ENCODE measurements around the gene HIF3A. TPM values are rescaled to one million over a fixed set of nuclear protein-coding genes. Genes with fewer than 3 reads are reported as not detected.
"Not testable (repeated sequence)": the region's sequence is repeated elsewhere in the genome, so short reads cannot be mapped to it uniquely, and the experiment has no call there.

Gene HIF3A
- polyA plus RNA-seq, 4 donors = 29.8 to 43.2 (median 37.2) TPM

DNA sequence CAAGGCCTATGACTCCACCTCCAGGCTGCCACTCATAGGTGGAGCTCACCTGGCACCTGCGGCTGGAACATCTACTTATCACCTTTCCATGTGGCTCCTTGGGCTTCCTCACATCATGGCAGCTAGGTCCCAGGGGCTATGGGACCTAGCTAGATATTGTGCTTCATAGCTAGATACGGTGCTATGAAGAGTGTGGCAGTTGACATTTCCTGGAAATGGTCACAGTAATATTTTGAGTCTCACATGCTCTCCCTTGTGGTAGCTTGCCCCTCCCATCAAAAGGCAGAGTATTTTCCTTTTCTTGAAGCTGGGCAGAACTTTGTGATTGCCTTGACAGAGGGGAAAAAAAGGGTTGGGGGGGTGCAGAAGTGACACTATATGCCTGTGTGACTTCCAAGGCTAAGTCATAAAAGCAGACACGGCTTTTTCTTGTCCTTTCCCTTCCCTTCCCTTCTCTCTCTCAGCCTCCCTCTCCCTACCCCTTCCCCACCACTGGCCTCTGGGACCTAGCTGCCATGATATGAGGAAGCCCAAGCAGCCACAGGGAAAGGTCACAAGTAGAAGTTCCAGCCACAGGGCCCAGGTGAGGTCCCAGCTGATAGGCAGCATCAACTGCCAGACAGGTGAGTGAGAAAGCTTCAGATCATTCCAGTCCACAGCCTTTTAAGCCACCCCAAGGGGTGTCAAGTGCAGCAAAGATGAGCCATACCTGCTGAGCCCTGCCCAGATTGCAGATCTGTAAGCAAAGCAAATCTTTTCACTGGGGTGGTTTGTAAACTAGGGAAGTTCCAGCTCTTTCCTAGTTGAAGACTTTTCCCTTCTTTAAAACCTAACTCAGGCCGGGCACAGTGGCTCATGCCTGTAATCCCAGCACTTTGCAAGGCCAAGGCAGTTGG lies 6.9 kb upstream of the HIF3A start:
- DNase-seq (ENCODE audit: low read depth in 4 of 4, low spot score in 3 of 4) = no peak

DNA sequence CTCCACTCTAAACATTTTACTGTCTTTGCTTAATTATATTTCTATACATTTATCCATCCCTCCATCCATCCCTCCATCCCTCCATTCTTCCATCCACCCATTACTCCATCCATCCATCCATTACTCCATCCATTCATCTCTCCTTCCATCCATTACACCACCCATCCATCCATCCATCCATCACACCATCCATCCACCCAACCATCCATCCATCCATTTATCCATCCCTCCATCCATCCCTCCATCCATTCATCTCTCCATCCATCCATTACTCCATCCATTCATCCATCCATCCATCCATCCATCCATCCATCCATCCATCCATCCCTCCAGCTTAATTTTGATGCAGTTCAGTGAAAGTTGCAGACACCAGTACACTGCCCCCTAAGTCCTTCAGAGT lies 5.0 kb upstream of the HIF3A start:
- no peak for DNase-seq (ENCODE audit: low read depth in 4 of 4, low spot score in 3 of 4)

DNA sequence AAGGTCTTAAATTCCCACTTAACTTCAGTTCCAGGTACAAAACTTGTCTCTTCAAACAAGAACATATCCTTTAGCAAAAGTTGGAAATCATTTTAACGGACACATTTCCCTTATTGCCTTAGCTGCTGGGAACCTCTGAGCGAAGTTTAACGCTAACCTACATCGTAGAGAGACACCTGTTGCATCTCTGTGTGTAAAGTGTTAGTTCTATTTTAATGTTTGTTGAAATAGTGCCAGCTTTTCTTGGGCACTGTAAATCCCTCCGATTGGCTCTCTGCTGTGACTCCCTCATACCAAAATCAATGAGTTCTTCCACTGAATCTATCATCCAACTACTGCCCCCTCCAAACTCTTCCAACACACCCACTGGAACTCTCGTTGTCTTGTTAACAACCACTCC lies 2.3 kb upstream of the HIF3A start:
- no peak for DNase-seq (ENCODE audit: low read depth in 4 of 4, low spot score in 3 of 4)

DNA sequence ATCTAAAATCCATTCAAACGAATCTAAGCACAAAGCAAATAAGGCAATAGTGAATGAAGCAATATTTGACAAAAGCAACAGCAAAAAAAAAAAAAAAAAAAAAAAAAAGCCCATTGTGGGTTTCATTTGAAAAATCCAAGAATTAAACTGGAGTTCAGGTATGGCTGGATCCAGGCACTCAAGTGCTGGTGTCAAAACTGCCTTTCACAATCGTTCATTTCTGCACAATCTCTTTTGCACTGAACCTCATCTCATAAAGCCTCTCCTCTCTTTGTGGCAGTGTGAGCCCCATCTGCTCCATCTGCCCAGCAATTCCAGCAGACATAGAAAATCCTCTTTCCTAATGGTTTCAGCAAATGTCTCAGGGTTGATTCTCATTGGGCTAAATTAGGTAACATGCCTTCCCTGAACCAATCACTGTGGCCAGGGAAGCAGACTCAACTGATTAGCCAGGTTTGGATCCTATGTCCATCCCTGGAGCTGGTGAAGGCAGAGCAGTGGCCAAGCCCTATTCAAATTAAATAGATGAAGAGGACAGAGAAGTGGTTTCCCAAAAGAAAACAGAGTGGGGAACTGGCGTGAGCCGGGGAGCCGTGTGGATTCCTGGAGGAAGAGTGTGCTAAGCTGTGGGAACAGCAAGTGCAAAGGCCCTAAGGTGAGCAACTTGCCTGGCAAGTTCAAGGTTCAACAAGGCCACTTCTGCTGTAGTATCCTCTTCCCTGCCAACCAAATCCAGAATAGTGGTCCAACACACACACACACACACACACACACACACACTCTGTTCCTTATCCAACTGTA lies 1.2 kb upstream of the HIF3A start:
- DNase-seq (ENCODE audit: low read depth in 4 of 4, low spot score in 3 of 4) = no peak

DNA sequence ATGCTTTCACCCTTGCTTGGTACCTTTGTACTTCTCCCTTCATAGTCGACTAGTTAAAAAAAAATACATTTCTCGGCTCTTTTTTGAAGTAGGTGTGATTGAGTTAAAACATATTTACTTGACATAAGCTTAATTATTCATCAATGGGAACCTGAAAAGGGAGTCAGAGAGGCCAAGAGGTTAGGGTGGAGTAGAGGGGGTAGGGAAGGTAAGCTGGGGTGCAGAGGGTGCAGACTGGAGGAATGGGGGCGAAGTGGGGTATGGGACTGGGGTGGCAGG lies 701 bp upstream of the HIF3A start:
- no peak for DNase-seq (ENCODE audit: low read depth in 4 of 4, low spot score in 3 of 4)

DNA sequence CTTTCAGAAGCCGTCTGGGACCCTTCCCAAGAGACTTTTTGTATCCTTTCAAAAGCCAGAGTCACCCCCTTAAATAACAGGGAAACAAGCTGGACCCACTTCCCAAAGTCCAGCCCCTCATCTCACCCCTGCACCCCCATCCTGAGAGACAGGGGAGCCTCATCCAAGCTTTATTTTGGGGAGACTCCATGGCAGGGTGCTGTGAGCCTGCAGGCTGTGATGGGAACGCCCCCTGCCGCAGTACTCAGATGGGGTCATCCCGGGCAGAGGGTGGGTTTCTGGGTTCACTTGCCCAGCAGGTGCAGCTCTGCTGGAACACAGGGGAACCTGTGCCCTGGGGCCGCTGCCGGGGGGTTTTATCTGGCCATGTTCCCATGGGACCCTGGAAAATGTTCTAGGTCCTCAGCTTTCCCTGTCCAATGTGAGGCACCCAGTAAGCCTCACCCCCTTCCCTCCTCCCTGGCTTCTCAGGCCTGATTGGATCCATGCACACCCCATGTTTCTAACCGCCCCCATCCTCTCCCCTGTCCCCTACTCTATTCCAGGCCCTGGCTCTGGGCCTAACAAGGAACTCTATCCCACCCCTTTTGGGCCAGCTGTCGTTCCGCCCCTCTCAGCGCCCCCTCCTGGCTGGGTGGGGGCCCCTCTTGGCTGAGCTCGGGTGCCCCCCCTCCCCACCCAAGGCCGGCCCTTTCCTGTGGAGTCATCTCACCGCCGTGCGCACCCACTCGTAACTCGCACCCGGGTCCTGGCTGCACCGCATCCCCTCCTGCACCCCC lies 1.0 kb downstream of the HIF3A start:
- no peak for DNase-seq (ENCODE audit: low read depth in 4 of 4, low spot score in 3 of 4)

DNA sequence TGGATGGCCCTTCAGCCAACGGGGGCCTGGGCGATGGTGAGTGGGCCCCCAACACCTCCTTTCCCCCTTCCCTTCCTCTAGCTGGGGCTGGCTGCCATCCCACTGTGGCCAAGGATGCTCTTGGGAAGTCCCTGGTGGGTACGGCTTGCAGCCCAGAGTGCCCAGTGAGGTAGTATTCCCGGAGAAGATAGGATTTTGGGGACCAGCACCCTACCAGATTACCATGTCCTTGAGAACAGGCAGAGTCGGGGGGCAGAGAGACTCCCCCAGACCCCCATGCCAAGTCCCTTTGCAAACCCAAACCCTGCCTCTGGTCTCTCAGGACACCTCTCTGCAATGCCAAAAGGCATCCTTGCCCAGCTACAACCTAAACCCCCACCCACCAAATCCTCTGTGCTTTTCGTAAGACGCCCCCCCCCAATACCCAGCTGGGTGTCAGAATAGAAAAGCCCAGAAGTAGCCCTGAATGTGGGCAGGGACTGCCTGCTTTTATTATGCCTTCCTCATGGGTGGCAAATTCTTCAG lies 1.7 kb downstream of the HIF3A start:
- no peak for DNase-seq (ENCODE audit: low read depth in 4 of 4, low spot score in 3 of 4)

DNA sequence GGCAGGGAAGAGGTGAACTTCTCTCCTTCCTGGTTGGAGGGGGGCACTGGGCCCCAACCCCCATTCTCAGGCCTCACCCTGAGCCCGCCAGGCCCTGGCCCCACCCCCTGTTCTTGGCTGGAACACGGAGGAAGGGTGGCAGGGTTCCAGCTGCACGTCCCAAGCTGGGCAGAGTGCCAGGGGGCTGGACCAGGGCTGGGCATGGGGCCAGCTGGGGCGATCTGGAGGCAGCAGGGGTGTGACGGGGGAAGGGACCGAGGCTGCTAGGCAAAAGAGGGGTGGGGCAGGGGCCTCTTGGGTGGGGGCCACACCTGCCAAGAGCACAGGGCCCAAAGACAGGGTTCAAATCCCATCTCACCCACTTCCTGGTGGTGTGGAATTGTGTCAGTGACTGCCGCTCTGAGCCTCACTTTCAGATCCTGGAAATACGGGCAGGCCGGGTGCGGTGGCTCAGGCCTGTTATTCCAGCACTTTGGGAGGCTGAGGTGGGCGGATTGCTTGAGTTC lies 2.2 kb downstream of the HIF3A start:
- DNase-seq (ENCODE audit: low read depth in 4 of 4, low spot score in 3 of 4) = peak; percentile 84 to 87 (median 86)

DNA sequence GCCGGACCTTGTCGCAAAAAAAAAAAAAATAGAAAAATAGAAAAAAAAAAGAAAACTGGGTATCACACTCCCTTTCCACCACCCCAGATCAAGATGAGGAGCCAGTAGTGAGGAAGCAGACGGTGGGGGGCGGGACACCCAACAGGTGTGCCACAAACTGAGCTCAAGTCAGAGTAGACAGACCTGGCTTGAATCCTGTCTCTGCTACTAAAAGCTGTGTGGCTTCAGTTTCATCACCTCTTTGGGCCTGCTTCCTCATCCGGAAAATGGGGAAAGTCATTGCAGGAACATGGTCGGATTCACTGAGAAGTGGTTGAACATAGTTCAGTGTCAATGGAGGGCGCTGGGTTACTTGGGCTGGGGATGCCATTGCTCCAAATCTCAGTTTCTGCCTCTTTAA lies 2.9 kb downstream of the HIF3A start:
- no peak for DNase-seq (ENCODE audit: low read depth in 4 of 4, low spot score in 3 of 4)

DNA sequence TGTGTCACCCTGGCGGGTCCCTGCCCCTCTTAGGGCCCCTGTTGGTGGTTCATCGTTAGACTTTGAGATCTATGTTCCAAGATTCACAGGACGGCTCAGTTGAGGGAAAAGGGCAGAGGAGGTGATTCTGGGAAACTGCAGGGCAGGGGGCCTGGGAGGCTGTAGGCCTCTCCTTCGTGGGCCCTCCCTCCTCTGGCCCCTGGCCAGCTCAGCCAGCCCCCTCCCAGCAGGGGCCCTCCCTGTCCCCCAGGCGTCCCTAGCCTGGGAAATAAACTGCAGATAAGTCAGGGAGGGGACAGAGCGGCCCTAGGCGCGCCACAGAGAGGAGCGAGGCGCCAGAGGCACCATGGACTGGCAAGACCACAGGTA lies 6.5 kb downstream of the HIF3A start:
- no peak for DNase-seq (ENCODE audit: low read depth in 4 of 4, low spot score in 3 of 4)

DNA sequence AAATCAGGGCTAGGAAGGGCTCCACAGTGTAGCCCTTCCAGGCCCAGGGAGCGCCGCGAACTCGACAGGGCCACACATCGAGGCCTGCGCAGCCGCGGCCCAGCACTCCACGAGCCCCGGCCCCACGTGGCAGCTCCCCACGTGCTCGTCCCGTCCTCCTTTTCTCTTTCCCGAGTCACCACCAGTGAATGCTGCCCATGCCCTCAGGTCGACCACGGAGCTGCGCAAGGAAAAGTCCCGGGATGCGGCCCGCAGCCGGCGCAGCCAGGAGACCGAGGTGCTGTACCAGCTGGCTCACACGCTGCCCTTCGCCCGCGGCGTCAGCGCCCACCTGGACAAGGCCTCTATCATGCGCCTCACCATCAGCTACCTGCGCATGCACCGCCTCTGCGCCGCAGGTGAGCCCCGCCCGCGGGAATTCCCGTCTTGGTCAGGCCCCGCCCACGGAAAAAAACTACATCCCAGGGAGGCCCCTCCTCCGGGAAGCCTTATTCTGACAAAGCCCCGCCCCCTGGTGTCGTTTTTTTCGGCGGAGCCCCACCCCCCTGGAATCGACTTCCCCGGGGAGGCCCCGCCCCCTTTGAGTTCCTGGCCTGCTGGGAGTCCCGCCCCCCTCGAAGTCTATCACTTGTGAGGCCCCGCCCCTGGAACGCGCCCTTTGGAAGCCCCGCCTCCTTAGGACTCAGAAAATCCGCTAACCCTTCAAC lies 7.0 kb downstream of the HIF3A start:
- DNase-seq (ENCODE audit: low read depth in 4 of 4, low spot score in 3 of 4) = peak in 2 of 4 donors; percentile 41 to 61

DNA sequence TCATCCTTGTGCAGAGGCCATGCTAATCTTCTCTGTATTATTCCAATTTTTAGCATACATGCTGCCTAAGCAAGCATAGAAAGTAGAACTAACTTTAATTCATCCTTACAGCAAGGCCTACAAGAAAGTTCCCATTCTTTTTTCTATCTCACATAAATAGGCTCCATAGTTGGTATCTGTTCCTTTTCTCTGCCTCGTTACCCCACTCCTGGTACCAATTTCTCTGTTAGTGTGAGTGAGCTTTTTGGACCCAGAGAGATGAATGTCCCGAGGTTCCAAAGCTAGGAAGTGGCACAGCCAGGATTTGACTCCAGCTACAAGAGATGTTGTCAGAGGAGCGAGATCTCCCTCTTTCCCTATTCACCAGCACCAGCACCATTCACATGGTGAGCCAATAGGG lies 9.7 kb downstream of the HIF3A start:
- DNase-seq (ENCODE audit: low read depth in 4 of 4, low spot score in 3 of 4) = no peak

DNA sequence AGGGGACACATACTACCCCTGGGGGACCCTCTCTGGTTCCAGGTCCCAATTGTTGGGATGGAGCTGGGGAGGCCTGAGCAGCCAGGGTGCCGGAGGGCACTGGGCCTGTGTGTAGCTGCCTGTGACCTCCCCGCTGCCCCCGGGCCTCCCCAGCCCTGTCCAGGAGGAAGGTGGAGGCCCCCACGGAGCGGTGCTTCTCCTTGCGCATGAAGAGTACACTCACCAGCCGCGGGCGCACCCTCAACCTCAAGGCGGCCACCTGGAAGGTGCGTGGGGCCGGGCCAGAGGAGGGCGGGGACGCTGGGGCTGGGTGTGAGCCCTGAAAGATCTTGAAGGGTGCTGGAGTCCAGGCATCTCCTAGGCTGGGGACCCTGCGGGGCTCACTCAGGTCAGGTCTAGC lies 11.7 kb downstream of the HIF3A start:
- DNase-seq (ENCODE audit: low read depth in 4 of 4, low spot score in 3 of 4) = no peak

DNA sequence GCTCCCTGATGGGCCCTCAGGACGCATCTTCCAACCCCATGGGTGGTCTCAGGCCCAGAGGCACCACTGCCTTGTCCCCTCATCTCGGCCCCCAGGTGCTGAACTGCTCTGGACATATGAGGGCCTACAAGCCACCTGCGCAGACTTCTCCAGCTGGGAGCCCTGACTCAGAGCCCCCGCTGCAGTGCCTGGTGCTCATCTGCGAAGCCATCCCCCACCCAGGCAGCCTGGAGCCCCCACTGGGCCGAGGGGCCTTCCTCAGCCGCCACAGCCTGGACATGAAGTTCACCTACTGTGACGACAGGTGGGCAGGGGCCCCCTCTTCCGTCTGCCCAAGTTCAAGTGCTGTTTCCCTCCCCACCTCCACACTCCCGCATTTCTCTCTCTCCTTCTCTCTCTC lies 12.2 kb downstream of the HIF3A start:
- DNase-seq (ENCODE audit: low read depth in 4 of 4, low spot score in 3 of 4) = no peak

DNA sequence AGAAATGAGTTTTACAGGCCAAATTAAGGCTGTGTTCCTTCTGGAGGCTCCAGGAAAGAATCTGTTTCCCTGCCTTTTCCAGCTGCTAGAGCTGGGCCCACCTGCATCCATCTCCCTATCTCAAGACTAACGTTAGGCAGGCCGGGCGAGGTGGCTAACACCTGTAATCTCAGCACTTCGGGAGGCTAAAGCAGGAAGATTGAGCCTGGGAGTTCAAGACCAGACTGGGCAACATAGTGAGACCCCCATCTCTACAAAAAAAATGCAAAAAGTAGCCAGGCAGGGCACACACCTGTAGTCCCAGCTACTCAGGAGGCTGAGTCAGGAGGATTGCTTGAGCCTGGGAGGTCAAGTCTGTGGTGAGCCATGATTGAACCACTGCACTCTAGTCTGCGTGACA lies 14.6 kb downstream of the HIF3A start:
- DNase-seq (ENCODE audit: low read depth in 4 of 4, low spot score in 3 of 4) = no peak

DNA sequence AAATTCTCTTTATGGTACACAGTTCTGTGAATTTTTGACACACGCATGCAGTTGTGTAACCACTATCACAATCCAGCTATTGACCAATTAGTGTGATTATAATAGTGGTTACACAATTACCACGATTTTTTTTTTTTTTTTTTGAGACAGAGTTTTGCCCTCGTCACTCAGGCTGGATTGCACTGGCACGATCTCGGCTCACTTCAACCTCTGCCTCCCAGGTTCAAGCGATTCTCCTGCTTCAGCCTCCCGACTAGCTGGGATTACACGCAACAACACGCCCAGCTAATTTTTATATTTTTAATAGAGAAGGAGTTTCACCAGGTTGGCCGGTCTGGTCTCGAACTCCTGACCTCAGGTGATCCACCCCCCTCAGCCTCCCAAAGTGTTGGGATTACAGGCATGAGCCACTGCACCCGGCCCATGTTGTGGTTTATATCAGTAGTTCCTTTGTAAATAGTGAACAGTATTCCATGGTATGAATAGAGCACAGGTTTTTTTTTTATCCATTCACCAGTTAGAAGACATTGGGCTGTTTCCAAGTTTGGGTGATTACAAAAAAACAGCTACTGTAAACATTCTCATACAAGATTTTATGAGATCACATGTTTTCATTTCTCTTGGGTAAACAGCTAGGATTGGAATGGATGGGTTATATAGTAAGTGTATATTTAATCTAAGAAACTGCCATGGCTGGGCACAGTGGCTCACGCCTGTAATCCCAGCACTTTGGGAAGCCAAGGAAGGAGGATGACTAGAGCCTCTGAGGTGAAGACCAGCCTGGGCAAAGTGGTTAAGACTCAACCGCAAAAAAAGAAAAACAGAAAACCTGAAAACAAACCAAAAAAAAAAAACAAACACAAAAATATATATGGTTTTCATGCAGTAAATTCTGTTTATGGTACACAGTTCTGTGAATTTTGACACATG lies 17.0 kb downstream of the HIF3A start:
- DNase-seq (ENCODE audit: low read depth in 4 of 4, low spot score in 3 of 4) = not testable (repeated sequence)

DNA sequence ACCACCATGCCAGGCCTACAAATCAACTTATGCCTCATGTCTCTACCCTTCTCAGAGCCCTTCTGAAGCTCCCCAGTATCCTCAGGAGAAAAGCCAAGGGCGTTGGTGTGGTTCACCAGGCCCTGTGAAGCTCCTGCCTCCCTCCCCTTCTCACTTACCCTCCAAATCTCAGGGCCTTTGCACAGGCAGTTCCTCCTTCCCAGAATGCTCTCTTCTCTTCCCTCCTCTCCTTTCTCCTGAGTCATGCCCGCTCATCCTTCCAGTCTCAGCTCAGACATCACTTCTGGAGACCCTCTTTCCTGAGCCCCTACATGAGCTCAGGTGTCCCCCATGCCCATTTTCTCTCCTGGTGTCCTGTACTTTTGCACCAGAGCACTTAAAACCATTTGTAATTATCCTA lies 20.5 kb downstream of the HIF3A start:
- no peak for DNase-seq (ENCODE audit: low read depth in 4 of 4, low spot score in 3 of 4)

DNA sequence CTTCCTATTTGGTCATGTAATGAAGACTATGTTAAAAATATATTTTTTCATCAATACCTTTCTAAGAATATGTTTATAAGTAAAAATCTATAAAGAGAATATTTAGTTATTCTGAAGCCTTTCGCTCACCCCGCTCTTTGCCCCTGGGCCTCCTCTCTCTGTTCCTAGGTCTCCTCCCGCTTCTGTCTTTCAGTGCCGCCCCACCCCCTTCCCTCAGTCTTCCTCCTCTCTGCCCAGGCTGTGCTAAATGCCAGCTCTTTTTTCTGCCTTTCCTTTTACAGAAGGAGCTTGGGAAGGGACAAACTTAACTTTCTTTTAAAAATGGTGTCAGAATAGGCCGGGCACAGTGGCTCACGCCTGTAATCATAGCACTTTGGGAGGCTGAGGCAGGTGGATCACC lies 22.8 kb downstream of the HIF3A start:
- DNase-seq (ENCODE audit: low read depth in 4 of 4, low spot score in 3 of 4) = no peak

DNA sequence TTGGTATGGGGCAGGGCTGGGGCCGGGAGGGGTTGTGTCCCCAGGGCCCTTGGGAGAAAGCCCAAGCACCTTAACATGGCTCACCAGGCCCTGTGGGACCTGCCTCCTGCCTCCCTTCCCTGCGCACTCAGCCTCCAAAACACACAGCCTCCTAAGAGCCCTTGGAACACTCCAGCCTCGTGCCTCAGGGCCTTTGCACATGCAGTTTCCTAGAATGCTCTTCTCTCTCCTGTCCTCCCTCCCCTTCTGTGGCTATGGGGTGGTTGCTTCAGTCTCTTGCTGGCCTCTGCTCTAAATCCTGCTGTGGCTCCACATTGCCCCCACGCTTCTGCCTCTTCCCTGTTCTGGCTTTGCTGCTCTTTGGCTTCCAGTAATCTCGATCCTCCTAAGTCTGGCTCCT lies 23.7 kb downstream of the HIF3A start:
- no peak for DNase-seq (ENCODE audit: low read depth in 4 of 4, low spot score in 3 of 4)

All from right renal pelvis (tissue), 4 donors.